HepG2 (cell line): ENCODE data around the gene OR8B2. TPM values are rescaled to one million over a fixed set of nuclear protein-coding genes. Genes with fewer than 3 reads are reported as not detected.

Source experiments
- ATAC-seq: fragments of 200-7000 bp; cut with Tn5 transposase; 3 replicates; pipeline ENCODE4 v1.9.1; 2020; ENCODE audit warnings: mild to moderate bottlenecking, moderate library complexity
- BruUV-seq: library from RNA; stranded (reverse); fragments of 400-500 nt; replicated peaks from 2 replicates; lab custom pipeline; 2021; lab: Mats Ljungman, UMichigan
- CTCF ChIA-PET: fragments of 300-600 bp; formaldehyde crosslinking; extraction: SDS; loops from one replicate; lab custom pipeline; 2021; ENCODE audit warnings: low total read pairs, inconsistent platforms, low intra/inter-chr PET ratio; lab: Yijun Ruan, JAX
- POLR2A ChIA-PET: fragments of 350-600 bp; sonication (Branson Sonifier 250); formaldehyde crosslinking; loops from one replicate; lab custom pipeline; 2020; ENCODE audit warnings: antibody characterized with exemption, inconsistent platforms; lab: Yijun Ruan, JAX
- DNase-seq: peaks from one replicate; pipeline ENCODE4 v3.0.0-alpha.2; 2015; ENCODE audit warnings: low spot score
- FAIRE-seq: peaks from 3 replicates; lab custom pipeline; 2011; peaks lifted over from hg19 to GRCh38; lab: Jason Lieb, UNC
- H2AFZ ChIP-seq: one replicate; pipeline ENCODE4 v1.6.1; 2011; ENCODE audit warnings: low read length, inconsistent platforms
- H3K27ac ChIP-seq: fragments of 300-600 bp; 3 replicates; pipeline ENCODE4 v1.8.0; 2011; ENCODE audit warnings: mixed run types, mild to moderate bottlenecking, mixed read lengths, low read length, inconsistent platforms; ENCODE audit not compliant: insufficient read depth; ENCODE audit errors: extremely low read length
- H3K27me3 ChIP-seq, 2 experiments: fragments of 200-600 bp in 1 of 2; 2 replicates in 1 of 2; 3 replicates in 1 of 2; pipeline versions ENCODE4 v1.6.0 to v1.8.0; 2011; ENCODE audit warnings: low read length in 2 of 2, mild to moderate bottlenecking in 2 of 2, moderate library complexity in 2 of 2, inconsistent platforms in 1 of 2; ENCODE audit not compliant: insufficient read depth in 2 of 2, control insufficient read depth in 1 of 2
- H3K36me3 ChIP-seq, 2 experiments: fragments of 200-600 bp in 1 of 2; replicated peaks in 1 of 2; 2 replicates in 1 of 2; 3 replicates in 1 of 2; pipeline versions ENCODE4 v1.5.1 to v1.8.0; 2011; ENCODE audit warnings: low read length in 2 of 2, inconsistent platforms in 1 of 2; ENCODE audit not compliant: insufficient read depth in 2 of 2, control insufficient read depth in 1 of 2
- H3K4me1 ChIP-seq: 2 replicates; pipeline ENCODE4 v1.5.1; 2012; ENCODE audit warnings: low read length, inconsistent platforms; ENCODE audit not compliant: insufficient read depth
- H3K4me2 ChIP-seq: 2 replicates; pipeline ENCODE4 v1.6.0; 2011; ENCODE audit warnings: low read depth, low read length, inconsistent platforms
- H3K4me3 ChIP-seq, 3 experiments: fragments of 200-600 bp in 1 of 3; sonication (generic), shearing (Covaris generic) in 1 of 3; replicated peaks in 1 of 3; 2 replicates each; pipeline ENCODE4 v1.5.1; 2011 to 2016; ENCODE audit warnings: low read length in 3 of 3, inconsistent platforms in 2 of 3, low read depth in 2 of 3, mild to moderate bottlenecking in 2 of 3, control low read depth in 1 of 3, mixed read lengths in 1 of 3; ENCODE audit not compliant: insufficient read depth in 1 of 3
- H3K79me2 ChIP-seq: one replicate; pipeline ENCODE4 v1.6.1; 2011; ENCODE audit warnings: low read length, inconsistent platforms; ENCODE audit not compliant: insufficient read depth
- H3K9ac ChIP-seq: 2 replicates; pipeline ENCODE4 v1.6.0; 2011; ENCODE audit warnings: mild to moderate bottlenecking, low read depth, low read length, inconsistent platforms; ENCODE audit not compliant: insufficient read depth
- H3K9me3 ChIP-seq: 2 replicates; pipeline ENCODE4 v1.5.1; 2012; ENCODE audit warnings: mild to moderate bottlenecking, low read length
- H4K20me1 ChIP-seq: 2 replicates; pipeline ENCODE4 v1.6.0; 2011; ENCODE audit warnings: inconsistent platforms, mild to moderate bottlenecking, low read length, moderate library complexity; ENCODE audit not compliant: insufficient read depth
- CEBPG ChIP-seq: IDR thresholded peaks from 2 replicates; pipeline ENCODE4 v1.6.1; 2016
- CREM ChIP-seq, 2 experiments: sonication (generic) in 1 of 2; formaldehyde crosslinking in 1 of 2; IDR thresholded peaks; 2 replicates each; pipeline versions ENCODE4 v1.4.0 to v1.6.1; 2016 to 2020; ENCODE audit warnings: antibody characterized with exemption in 1 of 2, mild to moderate bottlenecking in 1 of 2, missing genetic modification reagents in 1 of 2
- MEF2D ChIP-seq: sonication (generic); formaldehyde crosslinking; IDR thresholded peaks from 2 replicates; pipeline ENCODE4 v1.5.1; 2020; ENCODE audit warnings: mild to moderate bottlenecking, missing genetic modification reagents
- SRSF1 ChIP-seq: fragments of 200-400 bp; formaldehyde crosslinking; optimal IDR thresholded peaks from 2 replicates; pipeline ENCODE3; 2017; ENCODE audit warnings: mild to moderate bottlenecking, low read depth, low read length, moderate library complexity
- TMF1 ChIP-seq: sonication (generic); formaldehyde crosslinking; IDR thresholded peaks from 2 replicates; pipeline ENCODE4 v1.8.1; 2022; ENCODE audit warnings: low read depth, missing genetic modification reagents
- XRCC5 ChIP-seq: fragments of 200-400 bp; formaldehyde crosslinking; optimal IDR thresholded peaks from 2 replicates; pipeline ENCODE3; 2017; ENCODE audit warnings: mild to moderate bottlenecking, low read length
- ZNF143 ChIP-seq: sonication (generic); formaldehyde crosslinking; IDR thresholded peaks from 2 replicates; pipeline ENCODE4 v1.4.0; 2020; ENCODE audit warnings: missing genetic modification reagents
- ZNF562 ChIP-seq: sonication (generic); formaldehyde crosslinking; IDR thresholded peaks from 2 replicates; pipeline ENCODE4 v1.8.0; 2022; ENCODE audit warnings: missing genetic modification reagents, borderline replicate concordance
- ZNF670 ChIP-seq: sonication (generic); formaldehyde crosslinking; IDR thresholded peaks from 2 replicates; pipeline ENCODE4 v1.8.0; 2022; ENCODE audit warnings: mild to moderate bottlenecking, missing genetic modification reagents, borderline replicate concordance
- ZNF772 ChIP-seq: sonication (generic); formaldehyde crosslinking; IDR thresholded peaks from 2 replicates; pipeline ENCODE4 v1.5.0; 2020; ENCODE audit warnings: mild to moderate bottlenecking, missing genetic modification reagents
- ZNF781 ChIP-seq: sonication (generic); formaldehyde crosslinking; IDR thresholded peaks from 2 replicates; pipeline ENCODE4 v1.5.1; 2020; ENCODE audit warnings: borderline replicate concordance, mild to moderate bottlenecking, missing genetic modification reagents; ENCODE audit errors: not compliant biosample characterization
- WGBS: methylation state at CpG from one replicate; pipeline ENCODE4 v1.1.6; 2017; ENCODE audit warnings: low lambda C conversion rate; 5-methylcytosine and 5-hydroxymethylcytosine counted together
- in situ Hi-C: cut with HindIII; loops from 2 replicates; pipeline ENCODE4 v1.10.0; 2017; ENCODE audit warnings: low pct_unique_long_range_greater_than_20kb; ENCODE audit not compliant: extremely low pct_ligation_motif_present
- intact Hi-C: fragments of 100-400 bp; cut with micrococcal nuclease; formaldehyde crosslinking; loops from one replicate; pipeline ENCODE4 v1.10.0; 2022; ENCODE audit not compliant: unreplicated experiment
- polyA plus RNA-seq, 8 experiments: library from polyadenylated mRNA; depleted of rRNA in 3 of 8; stranded (reverse) in 7 of 8; unstranded in 1 of 8; fragments of >200 nt; fragmentation: Illumina TruSeq in 4 of 8; extraction: Trizol in 4 of 8; gene quantifications; 2 replicates each; pipeline versions ENCODE4 v1.2.1 to v1.2.3, GENCODE V29; 2011 to 2016; ENCODE audit warnings: low read depth in 4 of 8, missing spikeins in 1 of 8, mixed read lengths in 1 of 8; ENCODE audit not compliant: insufficient read depth in 1 of 8
- total RNA-seq, 5 experiments: library from RNA; depleted of rRNA; stranded (reverse); fragments of >200 nt; fragmentation: Illumina TruSeq; extraction: Trizol; gene quantifications; 2 replicates each; pipeline ENCODE4 v1.2.3, GENCODE V29; 2016; ENCODE audit warnings: low read depth in 1 of 5
- TF ChIP-seq, protein P1 (sequence below): sonication (generic); formaldehyde crosslinking; IDR thresholded peaks from 2 replicates; pipeline ENCODE4 v1.5.1; 2020; ENCODE audit warnings: missing genetic modification reagents, mild to moderate bottlenecking, borderline replicate concordance
- TF ChIP-seq, protein P2 (sequence below): sonication (generic); formaldehyde crosslinking; IDR thresholded peaks from 2 replicates; pipeline ENCODE4 v1.5.1; 2020; ENCODE audit warnings: mild to moderate bottlenecking, missing genetic modification reagents, borderline replicate concordance

Gene OR8B2
- total and polyA plus RNA-seq, 2 of the 13 experiments (the other 11 are each of a cell fraction or from before 2014, with no cell fraction given) = not detected

DNA sequence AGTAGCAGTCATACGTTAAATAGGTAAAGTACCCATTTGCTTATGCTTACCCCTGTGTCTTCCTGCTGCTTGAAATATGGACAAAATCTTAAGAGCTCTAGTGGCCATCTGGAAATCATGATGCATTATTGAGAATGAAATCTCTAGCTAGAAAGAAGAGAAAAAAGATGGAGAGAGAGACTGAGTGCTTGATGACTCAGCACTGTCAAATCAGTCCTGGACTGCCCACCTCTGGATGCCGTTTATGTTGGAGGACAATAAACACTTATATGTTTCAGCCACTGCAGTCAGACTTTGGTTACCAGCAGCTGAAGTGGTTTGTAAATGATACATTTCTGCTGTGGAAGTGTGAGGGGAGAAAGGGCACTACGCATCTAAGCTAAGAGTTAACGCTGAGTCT is 36.7 kb upstream of the OR8B2 start:
- no peaks in the 10 kb centered on the region for H4K20me1 ChIP-seq
- ChIA-PET CTCF (no interaction called here), POLR2A (no interaction called here)
- H3K4me2 ChIP-seq = no peak overlapping the region
- H3K79me2 ChIP-seq = no peaks in the 10 kb centered on the region
- H3K27me3 ChIP-seq = peaks cover 0 to 8% of the 10 kb centered on the region in 2 experiments; a peak in 3 of 5 replicates
- no peaks in the 10 kb centered on the region for H3K9me3 ChIP-seq
- no TSS peak for BruUV-seq
- H3K9ac ChIP-seq = no peak overlapping the region
- ATAC-seq = no peak
- H3K36me3 ChIP-seq = no peaks in the 10 kb centered on the region
- no peak overlapping the region for H3K27ac ChIP-seq
- WGBS = 4% methylated on average over 4 of the region's 4 CpGs
- FAIRE-seq = no peak
- TF ChIP-seq, protein P1, sequence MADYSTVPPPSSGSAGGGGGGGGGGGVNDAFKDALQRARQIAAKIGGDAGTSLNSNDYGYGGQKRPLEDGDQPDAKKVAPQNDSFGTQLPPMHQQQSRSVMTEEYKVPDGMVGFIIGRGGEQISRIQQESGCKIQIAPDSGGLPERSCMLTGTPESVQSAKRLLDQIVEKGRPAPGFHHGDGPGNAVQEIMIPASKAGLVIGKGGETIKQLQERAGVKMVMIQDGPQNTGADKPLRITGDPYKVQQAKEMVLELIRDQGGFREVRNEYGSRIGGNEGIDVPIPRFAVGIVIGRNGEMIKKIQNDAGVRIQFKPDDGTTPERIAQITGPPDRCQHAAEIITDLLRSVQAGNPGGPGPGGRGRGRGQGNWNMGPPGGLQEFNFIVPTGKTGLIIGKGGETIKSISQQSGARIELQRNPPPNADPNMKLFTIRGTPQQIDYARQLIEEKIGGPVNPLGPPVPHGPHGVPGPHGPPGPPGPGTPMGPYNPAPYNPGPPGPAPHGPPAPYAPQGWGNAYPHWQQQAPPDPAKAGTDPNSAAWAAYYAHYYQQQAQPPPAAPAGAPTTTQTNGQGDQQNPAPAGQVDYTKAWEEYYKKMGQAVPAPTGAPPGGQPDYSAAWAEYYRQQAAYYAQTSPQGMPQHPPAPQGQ (CRISPR knock-in tag) = no peak
- TF ChIP-seq SRSF1 (no peak), ZNF562 (CRISPR knock-in tag) (no peak), XRCC5 (no peak), ZNF772 (no peak), CREM (IDR thresholded peaks at IDR 0.05) (no peak), CREM (CRISPR knock-in tag; IDR thresholded peaks at IDR 0.05) (no peak), CEBPG (CRISPR knock-in tag) (no peak), MEF2D (CRISPR knock-in tag) (no peak), TMF1 (CRISPR knock-in tag) (no peak), ZNF670 (CRISPR knock-in tag) (no peak), ZNF781 (CRISPR knock-in tag) (no peak), ZNF143 (CRISPR knock-in tag) (no peak)
- TF ChIP-seq, protein P2, sequence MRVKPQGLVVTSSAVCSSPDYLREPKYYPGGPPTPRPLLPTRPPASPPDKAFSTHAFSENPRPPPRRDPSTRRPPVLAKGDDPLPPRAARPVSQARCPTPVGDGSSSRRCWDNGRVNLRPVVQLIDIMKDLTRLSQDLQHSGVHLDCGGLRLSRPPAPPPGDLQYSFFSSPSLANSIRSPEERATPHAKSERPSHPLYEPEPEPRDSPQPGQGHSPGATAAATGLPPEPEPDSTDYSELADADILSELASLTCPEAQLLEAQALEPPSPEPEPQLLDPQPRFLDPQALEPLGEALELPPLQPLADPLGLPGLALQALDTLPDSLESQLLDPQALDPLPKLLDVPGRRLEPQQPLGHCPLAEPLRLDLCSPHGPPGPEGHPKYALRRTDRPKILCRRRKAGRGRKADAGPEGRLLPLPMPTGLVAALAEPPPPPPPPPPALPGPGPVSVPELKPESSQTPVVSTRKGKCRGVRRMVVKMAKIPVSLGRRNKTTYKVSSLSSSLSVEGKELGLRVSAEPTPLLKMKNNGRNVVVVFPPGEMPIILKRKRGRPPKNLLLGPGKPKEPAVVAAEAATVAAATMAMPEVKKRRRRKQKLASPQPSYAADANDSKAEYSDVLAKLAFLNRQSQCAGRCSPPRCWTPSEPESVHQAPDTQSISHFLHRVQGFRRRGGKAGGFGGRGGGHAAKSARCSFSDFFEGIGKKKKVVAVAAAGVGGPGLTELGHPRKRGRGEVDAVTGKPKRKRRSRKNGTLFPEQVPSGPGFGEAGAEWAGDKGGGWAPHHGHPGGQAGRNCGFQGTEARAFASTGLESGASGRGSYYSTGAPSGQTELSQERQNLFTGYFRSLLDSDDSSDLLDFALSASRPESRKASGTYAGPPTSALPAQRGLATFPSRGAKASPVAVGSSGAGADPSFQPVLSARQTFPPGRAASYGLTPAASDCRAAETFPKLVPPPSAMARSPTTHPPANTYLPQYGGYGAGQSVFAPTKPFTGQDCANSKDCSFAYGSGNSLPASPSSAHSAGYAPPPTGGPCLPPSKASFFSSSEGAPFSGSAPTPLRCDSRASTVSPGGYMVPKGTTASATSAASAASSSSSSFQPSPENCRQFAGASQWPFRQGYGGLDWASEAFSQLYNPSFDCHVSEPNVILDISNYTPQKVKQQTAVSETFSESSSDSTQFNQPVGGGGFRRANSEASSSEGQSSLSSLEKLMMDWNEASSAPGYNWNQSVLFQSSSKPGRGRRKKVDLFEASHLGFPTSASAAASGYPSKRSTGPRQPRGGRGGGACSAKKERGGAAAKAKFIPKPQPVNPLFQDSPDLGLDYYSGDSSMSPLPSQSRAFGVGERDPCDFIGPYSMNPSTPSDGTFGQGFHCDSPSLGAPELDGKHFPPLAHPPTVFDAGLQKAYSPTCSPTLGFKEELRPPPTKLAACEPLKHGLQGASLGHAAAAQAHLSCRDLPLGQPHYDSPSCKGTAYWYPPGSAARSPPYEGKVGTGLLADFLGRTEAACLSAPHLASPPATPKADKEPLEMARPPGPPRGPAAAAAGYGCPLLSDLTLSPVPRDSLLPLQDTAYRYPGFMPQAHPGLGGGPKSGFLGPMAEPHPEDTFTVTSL (CRISPR knock-in tag) = no peak
- H3K4me1 ChIP-seq = no peaks in the 10 kb centered on the region
- intact Hi-C loops = no loop called here
- in situ Hi-C loops = no loop called here
- no peak for DNase-seq
- no peak overlapping the region for H3K4me3 ChIP-seq
- H2AFZ ChIP-seq = no peak overlapping the region
